Right lung (tissue), 10 donors: ENCODE results near the gene XPO5. TPM values are rescaled to one million over a fixed set of nuclear protein-coding genes. Genes with fewer than 3 reads are reported as not detected.

ENCODE experiments used
- DNase-seq, 2 donors: peaks; one replicate each; pipeline ENCODE4 v3.0.0-alpha.2; 2013
- long read RNA-seq, 8 donors: transcript quantifications; one replicate each; lab custom pipeline, GENCODE V29; 2026
- polyA plus RNA-seq, 5 donors: library from polyadenylated mRNA; unstranded; fragments of 120-200 nt; gene quantifications; one replicate each; pipeline versions ENCODE4 v1.2.1 to v1.2.3, GENCODE V29; 2013; ENCODE audit warnings: inconsistent platforms in 1 of 5, low replicate concordance in 1 of 5; ENCODE audit not compliant: insufficient read length in 5 of 5, insufficient read depth in 1 of 5

The XPO5 gene
- 10 to 100 TPM; 35.9 to 43.0 (median 40.6) TPM for polyA plus RNA-seq
- long read RNA-seq, donor 1, full-length matches to known transcripts = 2 of 2 reads
- long read RNA-seq, donor 1, partial matches to known transcripts = 0 of 2 reads
- long read RNA-seq, donor 1, other reads (novel, unspliced or antisense) = 0 of 2 reads
- long read RNA-seq, donor 2, full-length matches to known transcripts = 1 of 6 reads
- long read RNA-seq, donor 2, partial matches to known transcripts = 5 of 6 reads
- long read RNA-seq, donor 2, other reads (novel, unspliced or antisense) = 0 of 6 reads
- long read RNA-seq, donor 3, full-length matches to known transcripts = 1 of 6 reads
- long read RNA-seq, donor 3, partial matches to known transcripts = 5 of 6 reads
- long read RNA-seq, donor 3, other reads (novel, unspliced or antisense) = 0 of 6 reads
- long read RNA-seq, donor 4 = 0 reads
- long read RNA-seq, donor 5, full-length matches to known transcripts = 3 of 13 reads
- long read RNA-seq, donor 5, partial matches to known transcripts = 5 of 13 reads
- long read RNA-seq, donor 5, other reads (novel, unspliced or antisense) = 5 of 13 reads
- long read RNA-seq, donor 6, full-length matches to known transcripts = 4 of 16 reads
- long read RNA-seq, donor 6, partial matches to known transcripts = 12 of 16 reads
- long read RNA-seq, donor 6, other reads (novel, unspliced or antisense) = 0 of 16 reads
- long read RNA-seq, donor 7, partial matches to known transcripts = 17 of 18 reads
- long read RNA-seq, donor 7, other reads (novel, unspliced or antisense) = 0 of 18 reads
- long read RNA-seq, donor 8, partial matches to known transcripts = 16 of 16 reads
- long read RNA-seq, donor 8, other reads (novel, unspliced or antisense) = 0 of 16 reads

GRCh38 chr6:43575772-43576551, at the start of gene XPO5, which contains the start of gene POLH:
Gene XPO5, minus strand, starts transcription at chr6:43576038. Its CDS starts 174 bp downstream, at chr6:43575864.
Gene POLH, plus strand, starts transcription at chr6:43576185. Its CDS starts 6,135 bp downstream, at chr6:43582320.
- peak; percentile 91 to 92 for DNase-seq

GRCh38 chr6:43625393-43625992, 49.7 kb upstream of the XPO5 start:
- no peak for DNase-seq

DNA sequence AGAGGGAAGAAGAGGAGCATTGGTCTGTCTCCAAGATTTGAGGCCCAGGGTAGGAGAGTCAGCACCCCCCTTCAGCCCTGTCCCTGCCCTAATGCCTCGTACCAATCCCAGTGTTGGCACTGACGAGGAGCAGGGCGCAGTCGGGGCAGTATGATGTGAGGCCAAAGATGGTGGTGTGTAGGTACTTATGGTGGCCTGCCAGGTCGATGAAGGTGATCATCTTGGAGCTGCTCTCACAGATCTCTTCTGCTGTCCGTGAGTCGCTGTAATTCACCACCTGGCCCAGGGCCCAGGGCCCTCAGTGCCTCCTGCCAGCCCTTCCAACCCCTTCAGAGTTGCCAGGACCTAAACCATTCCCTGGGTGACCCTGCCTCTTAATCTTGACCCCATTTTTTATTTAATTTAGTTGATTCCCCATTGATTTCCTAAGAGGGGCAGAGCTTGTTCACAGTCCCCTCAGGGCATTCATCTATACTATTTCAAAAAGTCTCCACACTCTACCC, 49.0 kb upstream of the XPO5 start:
- no peak for DNase-seq

GRCh38 chr6:43623880-43624785, 48.3 kb upstream of the XPO5 start:
- no peak for DNase-seq

DNA sequence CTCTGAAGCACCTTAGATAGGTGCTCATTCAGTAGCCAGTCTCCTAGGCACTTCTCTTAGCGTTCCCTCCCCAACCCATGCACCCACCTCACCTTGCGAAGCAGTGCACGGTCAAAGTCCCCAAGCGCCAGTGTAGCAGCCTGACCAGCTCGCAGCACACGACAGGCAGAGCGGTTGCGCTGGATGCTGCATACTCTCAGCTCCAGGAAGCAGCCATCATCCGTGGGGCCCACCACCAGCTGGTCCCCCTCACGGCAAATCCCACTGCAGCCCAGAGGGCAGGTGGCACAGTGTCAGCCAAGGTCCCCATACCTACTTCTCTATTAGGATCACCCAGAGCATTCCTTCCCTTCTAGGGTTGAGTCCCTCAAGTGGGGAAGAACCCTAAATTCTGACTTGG, 46.7 kb upstream of the XPO5 start:
- no peak for DNase-seq

DNA sequence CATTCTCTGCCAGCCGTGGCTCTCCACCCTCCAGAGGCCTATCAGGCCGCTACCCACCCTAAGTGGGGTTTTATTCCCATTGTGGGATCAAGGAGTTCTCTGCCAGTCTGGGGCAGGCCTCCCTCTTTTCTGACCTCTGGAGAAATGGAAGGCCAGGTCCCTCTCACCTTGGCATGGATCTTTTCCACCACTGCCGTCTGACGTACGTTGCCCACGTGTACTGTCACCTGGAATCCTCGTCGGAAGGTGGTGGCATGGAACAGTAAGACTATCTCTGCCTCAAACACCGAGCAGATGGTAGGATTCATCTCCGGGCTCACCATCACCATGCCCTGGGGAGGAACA, 46.0 kb upstream of the XPO5 start:
- no peak for DNase-seq

DNA sequence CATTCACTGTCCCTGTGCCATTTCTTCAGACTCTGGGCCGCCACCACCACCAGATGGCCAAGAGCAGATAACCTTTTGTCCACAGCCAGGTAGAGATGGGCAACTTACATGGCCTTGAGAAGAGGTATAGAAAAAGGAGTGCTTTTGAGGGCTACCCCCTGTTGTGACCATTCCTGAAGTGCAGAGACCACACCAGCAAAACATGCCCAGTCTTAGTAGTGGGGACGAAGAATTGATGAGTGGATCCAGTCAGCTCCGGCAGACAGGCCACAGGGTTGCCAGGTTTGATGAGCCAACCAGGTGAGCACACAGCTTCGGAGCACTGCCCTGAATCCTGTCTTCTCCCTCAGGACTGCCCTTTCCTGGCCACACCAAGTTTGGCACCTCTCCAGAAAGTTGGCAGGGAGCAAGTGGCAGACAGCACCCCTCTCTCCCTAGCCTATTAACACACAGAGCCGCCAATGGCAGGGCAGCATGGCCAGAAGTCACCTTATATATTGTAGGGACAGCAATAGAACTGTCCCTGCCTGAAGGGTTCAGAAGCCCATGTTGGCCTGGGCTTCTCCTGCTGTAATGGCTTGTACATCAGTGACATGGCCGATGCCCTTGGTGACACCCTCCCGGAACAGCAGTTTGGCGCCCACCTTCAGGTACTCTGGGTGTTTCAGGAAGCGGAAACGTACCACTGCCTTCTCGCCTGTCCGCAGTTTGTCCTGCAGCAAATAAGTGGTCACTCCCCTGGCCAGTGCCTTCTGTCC, 45.4 kb upstream of the XPO5 start:
- no peak for DNase-seq

DNA sequence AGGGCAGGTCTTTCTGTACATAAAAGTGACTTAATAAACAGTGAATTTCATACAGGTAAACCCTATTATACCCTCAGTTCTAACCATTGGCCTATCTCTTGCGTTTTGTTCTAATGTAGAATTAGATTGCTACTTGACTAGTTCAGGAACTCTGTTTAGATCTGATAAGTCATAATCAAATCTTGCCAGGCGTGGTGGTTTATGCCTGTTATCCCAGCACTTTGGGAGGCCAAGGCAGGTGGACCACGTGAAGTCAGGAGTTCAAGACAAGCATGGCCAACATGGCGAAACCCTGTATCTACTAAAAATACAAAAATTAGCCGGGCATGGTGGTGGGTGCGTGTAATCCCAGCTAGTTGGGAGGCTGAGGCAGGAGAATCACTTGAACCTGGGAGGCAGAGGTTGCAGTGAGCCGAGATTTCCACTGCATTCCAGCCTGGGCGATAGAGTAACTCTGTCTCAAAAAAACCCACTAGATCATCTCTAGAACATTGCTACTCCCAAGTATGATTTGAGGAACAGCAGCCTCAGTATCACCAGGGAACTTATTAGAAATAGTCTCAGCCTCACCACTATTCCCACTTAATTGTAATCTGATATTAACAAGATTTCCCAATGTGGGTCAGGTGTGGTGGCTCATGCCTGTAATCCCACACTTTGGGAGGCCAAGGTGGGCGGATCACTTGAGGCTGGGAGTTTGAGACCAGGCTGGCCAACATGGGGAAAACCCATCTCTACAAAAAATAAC, 41.1 kb upstream of the XPO5 start:
- no peak for DNase-seq

DNA sequence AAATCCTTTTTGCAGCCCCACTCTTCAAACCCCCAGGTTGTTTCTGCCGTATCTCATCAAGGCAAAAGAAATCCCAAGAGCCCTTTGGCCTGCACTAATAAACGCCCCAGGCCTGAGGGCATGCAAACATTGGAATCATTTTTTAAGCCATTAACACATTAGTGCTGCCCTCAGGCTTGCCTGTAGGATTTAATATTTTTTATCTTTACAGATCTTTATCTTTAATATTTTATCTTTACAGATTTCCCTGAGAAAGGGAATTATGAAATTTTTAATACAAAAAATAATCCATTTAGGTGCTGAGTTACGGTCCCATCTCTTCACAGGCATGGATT, 38.5 kb upstream of the XPO5 start:
- no peak for DNase-seq

GRCh38 chr6:43613721-43614395, 38.0 kb upstream of the XPO5 start:
- DNase-seq = no peak

GRCh38 chr6:43610431-43610830, 34.6 kb upstream of the XPO5 start:
- DNase-seq = no peak

- no peak for DNase-seq
Measured at GRCh38 chr6:43609402-43609801, 33.6 kb upstream of the XPO5 start.

GRCh38 chr6:43608807-43609206, 33.0 kb upstream of the XPO5 start:
- no peak for DNase-seq

GRCh38 chr6:43608310-43608763, 32.5 kb upstream of the XPO5 start:
- DNase-seq = peak; percentile 52 to 77

DNA sequence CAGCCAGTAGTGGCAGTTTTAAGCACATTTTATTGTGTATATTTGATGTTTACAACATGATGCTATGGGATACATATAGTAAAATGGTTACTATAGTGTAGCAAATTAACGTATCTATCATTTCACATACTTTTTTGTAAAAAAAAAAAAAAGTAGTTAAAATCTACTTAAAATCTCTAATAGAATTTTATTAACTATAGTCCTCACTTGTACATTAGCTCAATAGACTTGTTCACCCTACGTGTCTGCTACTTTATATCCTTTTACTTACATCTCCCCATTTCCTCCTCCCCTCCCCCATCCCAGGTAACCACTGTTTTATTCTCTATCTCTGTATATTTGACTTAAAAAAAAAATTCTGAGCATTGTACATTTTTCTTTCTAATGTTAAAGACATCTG, 30.2 kb upstream of the XPO5 start:
- no peak for DNase-seq

- DNase-seq = no peak
Measured at GRCh38 chr6:43604174-43604573, 28.3 kb upstream of the XPO5 start.

DNA sequence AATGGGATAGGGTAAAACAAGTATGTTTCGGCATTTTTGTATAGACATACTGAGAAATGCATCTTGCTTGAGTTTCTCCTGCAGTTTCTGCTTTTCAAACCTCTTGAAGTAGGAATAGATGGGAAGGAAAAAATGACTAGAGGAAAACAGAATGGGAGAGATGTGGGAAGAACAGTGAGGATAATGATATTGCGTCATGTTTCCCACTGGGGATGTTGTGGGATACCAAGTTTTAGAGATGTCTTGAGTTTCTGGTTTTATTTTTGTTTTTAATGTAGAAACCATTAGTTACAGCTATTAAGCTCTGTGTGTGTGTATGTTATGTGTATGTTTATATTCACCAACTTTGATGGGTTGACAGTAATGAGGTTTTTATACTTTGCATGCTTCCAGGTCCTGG, 24.8 kb upstream of the XPO5 start:
- no peak for DNase-seq

GRCh38 chr6:43593938-43594337, 18.1 kb upstream of the XPO5 start:
- DNase-seq = no peak
